Activated CD8-positive, alpha-beta memory T cell treated with anti-CD3 and anti-CD28 coated beads, Interleukin-2, amount 10 ng/mL, durations not matched to agents 7 days and 5 days (primary cell): Measurements from ENCODE around the gene LINS1. TPM values are rescaled to one million over a fixed set of nuclear protein-coding genes. Genes with fewer than 3 reads are reported as not detected.

Source experiments
- ATAC-seq: fragments of 150-1000 bp; cut with Tn5 transposase; one replicate; pipeline ENCODE4 v1.10.0; 2021; ENCODE audit warnings: moderate library complexity
- CTCF ChIA-PET: fragments of 350-600 bp; sonication (Branson Sonifier 250); formaldehyde crosslinking; loops from one replicate; lab custom pipeline; 2021; ENCODE audit warnings: antibody characterized with exemption; lab: Charles Lee
- DNase-seq: peaks from one replicate; pipeline ENCODE4 v3.0.0-alpha.2; 2020
- H3K27ac Mint-ChIP-seq: one replicate; pipeline ENCODE4 v1.8.0; 2021; ENCODE audit warnings: mild to moderate bottlenecking, mixed read lengths
- H3K27me3 Mint-ChIP-seq: one replicate; pipeline ENCODE4 v1.8.0; 2021; ENCODE audit warnings: mixed read lengths
- H3K36me3 Mint-ChIP-seq: one replicate; pipeline ENCODE4 v1.8.0; 2021; ENCODE audit warnings: mild to moderate bottlenecking, mixed read lengths
- H3K4me1 Mint-ChIP-seq: one replicate; pipeline ENCODE4 v1.8.0; 2021; ENCODE audit warnings: mixed read lengths
- H3K4me3 Mint-ChIP-seq: one replicate; pipeline ENCODE4 v1.8.0; 2021; ENCODE audit warnings: mild to moderate bottlenecking, moderate library complexity, mixed read lengths
- H3K9me3 Mint-ChIP-seq: one replicate; pipeline ENCODE4 v1.8.0; 2022; ENCODE audit warnings: low read depth, mixed read lengths
- total RNA-seq, 2 experiments: library from RNA; stranded (reverse); gene quantifications; one replicate each; pipeline ENCODE4 v1.2.3, GENCODE V29; 2021

Gene LINS1
- total RNA-seq, 2 experiments from 2014 or later, result 30.1 to 30.8 TPM

- Mint-ChIP-seq H3K9me3 (no peaks in the 10 kb centered on the region), H3K36me3 (peaks cover 1% of the 10 kb centered on the region), H3K27ac (no peak overlapping the region), H3K4me1 (no peaks in the 10 kb centered on the region), H3K4me3 (no peak overlapping the region), H3K27me3 (no peaks in the 10 kb centered on the region)
- CTCF ChIA-PET, result no interaction called here
- DNase-seq (no peak), ATAC-seq (no peak)
Observed at GRCh38 chr15:100536733-100537132, 65.3 kb downstream of the LINS1 start.

DNA sequence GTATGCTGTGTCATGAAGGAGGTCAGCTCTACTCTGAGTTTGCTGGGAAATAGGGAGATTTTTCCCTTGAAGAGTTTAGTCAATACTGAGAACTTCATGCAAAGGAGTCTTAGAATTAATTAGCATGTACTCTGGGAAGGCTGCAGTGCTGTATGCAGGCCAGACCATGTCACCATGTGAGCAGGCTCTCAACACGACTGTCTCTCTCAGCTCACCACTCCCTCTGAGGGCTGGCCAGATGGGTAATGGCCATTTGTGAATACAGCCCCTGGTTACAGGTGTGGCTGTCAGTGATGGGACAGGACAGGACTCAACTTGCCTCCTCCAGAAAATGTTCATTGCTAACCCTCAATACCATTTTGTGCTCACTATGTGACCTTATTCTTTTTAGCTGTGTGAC, 68.1 kb downstream of the LINS1 start:
- no peaks in the 10 kb centered on the region for H3K4me1 Mint-ChIP-seq
- ATAC-seq (no peak), DNase-seq (no peak)
- no peak overlapping the region for H3K27ac Mint-ChIP-seq
- H3K9me3 Mint-ChIP-seq, result no peaks in the 10 kb centered on the region
- peaks cover 1% of the 10 kb centered on the region for H3K36me3 Mint-ChIP-seq
- H3K4me3 Mint-ChIP-seq, result no peak overlapping the region
- H3K27me3 Mint-ChIP-seq, result no peaks in the 10 kb centered on the region
- CTCF ChIA-PET, result no interaction called here

- Mint-ChIP-seq H3K9me3 (no peaks in the 10 kb centered on the region), H3K4me1 (no peaks in the 10 kb centered on the region), H3K27me3 (no peaks in the 10 kb centered on the region), H3K4me3 (no peak overlapping the region), H3K27ac (no peak overlapping the region), H3K36me3 (no peaks in the 10 kb centered on the region)
- ATAC-seq, result no peak
- CTCF ChIA-PET, result interaction anchor here (1.3 kb wide), 1 partner anchor 182 kb away, joined by 4 read pairs; no protein-coding TSS in a partner anchor
- DNase-seq, result no peak
Observed at GRCh38 chr15:100531823-100532327, 70.1 kb downstream of the LINS1 start.

GRCh38 chr15:100531204-100531603, 70.8 kb downstream of the LINS1 start:
- Mint-ChIP-seq H3K4me1 (no peaks in the 10 kb centered on the region), H3K36me3 (no peaks in the 10 kb centered on the region), H3K9me3 (no peaks in the 10 kb centered on the region), H3K27me3 (no peaks in the 10 kb centered on the region), H3K27ac (no peak overlapping the region), H3K4me3 (no peak overlapping the region)
- ATAC-seq (no peak), DNase-seq (no peak)
- CTCF ChIA-PET, result no interaction called here

DNA sequence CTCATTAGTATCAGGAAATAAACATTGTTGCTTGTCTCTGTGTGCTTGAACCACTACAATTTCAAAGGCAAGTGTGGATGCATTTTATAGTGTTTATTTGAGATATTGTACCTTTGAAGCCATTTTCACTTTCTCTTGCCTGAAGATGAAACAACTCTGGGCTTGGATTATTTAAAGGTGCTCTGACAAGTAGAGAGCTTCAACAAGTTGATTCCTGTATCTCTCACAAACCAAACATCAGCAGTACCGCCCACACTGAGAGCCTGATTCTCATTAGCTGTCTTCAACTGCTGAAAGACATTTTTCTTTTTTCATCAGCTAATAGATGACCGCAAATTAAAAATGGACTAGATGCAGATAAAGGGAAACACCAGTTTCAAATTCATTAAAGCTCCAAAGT, 72.4 kb downstream of the LINS1 start:
- no peaks in the 10 kb centered on the region for H3K4me1 Mint-ChIP-seq

GRCh38 chr15:100528833-100529428, 73.1 kb downstream of the LINS1 start, which contains the start of gene CERS3:
Gene CERS3 (minus strand): TSS chr15:100528950. CDS start chr15:100501849, 27,101 bp downstream.
- Mint-ChIP-seq H3K27ac (no peak within 1 kb of the TSS), H3K4me1 (no peaks in the 10 kb centered on the region), H3K9me3 (no peaks in the 10 kb centered on the region), H3K27me3 (no peaks in the 10 kb centered on the region), H3K4me3 (no peak within 1 kb of the TSS), H3K36me3 (no peaks in the 10 kb centered on the region)
- no peak for ATAC-seq
- CTCF ChIA-PET, result interaction anchor here (1.4 kb wide), 1 partner anchor 44 kb away, joined by 3 read pairs; no protein-coding TSS in a partner anchor
- no peak for DNase-seq

More for the DNA sequence above, 72.4 kb downstream of the LINS1 start:
- no peaks in the 10 kb centered on the region for H3K36me3 Mint-ChIP-seq
- DNase-seq (no peak), ATAC-seq (no peak)
- no peaks in the 10 kb centered on the region for H3K9me3 Mint-ChIP-seq
- CTCF ChIA-PET, result interaction anchor here (1.4 kb wide), 1 partner anchor 43 kb away, joined by 3 read pairs; no protein-coding TSS in a partner anchor
- no peak overlapping the region for H3K4me3 Mint-ChIP-seq
- no peak overlapping the region for H3K27ac Mint-ChIP-seq
- H3K27me3 Mint-ChIP-seq, result no peaks in the 10 kb centered on the region

GRCh38 chr15:100526027-100526481, 75.9 kb downstream of the LINS1 start:
- ATAC-seq, result no peak
- no peak overlapping the region for H3K4me3 Mint-ChIP-seq
- no peak for DNase-seq
- no peak overlapping the region for H3K27ac Mint-ChIP-seq
- no peaks in the 10 kb centered on the region for H3K36me3 Mint-ChIP-seq
- H3K27me3 Mint-ChIP-seq, result no peaks in the 10 kb centered on the region
- CTCF ChIA-PET, result no interaction called here
- H3K4me1 Mint-ChIP-seq, result peaks cover 2% of the 10 kb centered on the region
- peaks cover 3% of the 10 kb centered on the region for H3K9me3 Mint-ChIP-seq

DNA sequence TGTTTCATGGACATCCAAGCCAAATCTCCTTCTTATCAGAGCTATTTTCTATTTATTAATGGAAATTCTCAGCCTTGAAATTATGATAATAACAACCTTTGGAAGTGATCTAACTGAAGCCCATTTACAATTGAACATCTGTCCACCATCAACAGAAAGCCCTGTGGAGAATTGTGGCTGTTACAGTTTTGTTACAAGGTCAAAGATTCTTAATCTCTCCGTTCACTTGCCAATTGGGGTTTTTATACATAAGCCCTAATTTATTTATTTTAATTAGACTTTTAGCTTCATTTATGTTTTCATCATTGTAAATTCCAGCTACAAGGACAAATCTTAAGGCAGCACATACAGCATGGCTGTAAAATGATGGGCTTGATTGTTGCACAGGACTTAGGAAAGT, 76.5 kb downstream of the LINS1 start:
- ATAC-seq (no peak), DNase-seq (no peak)
- Mint-ChIP-seq H3K4me3 (no peak overlapping the region), H3K4me1 (peaks cover 8% of the 10 kb centered on the region), H3K27ac (no peak overlapping the region), H3K9me3 (peaks cover 3% of the 10 kb centered on the region), H3K27me3 (no peaks in the 10 kb centered on the region), H3K36me3 (no peaks in the 10 kb centered on the region)
- CTCF ChIA-PET, result no interaction called here

GRCh38 chr15:100524326-100524725, 77.7 kb downstream of the LINS1 start:
- ATAC-seq (no peak), DNase-seq (no peak)
- no peaks in the 10 kb centered on the region for H3K27me3 Mint-ChIP-seq
- H3K4me3 Mint-ChIP-seq, result no peak overlapping the region
- peaks cover 3% of the 10 kb centered on the region for H3K9me3 Mint-ChIP-seq
- no peak overlapping the region for H3K27ac Mint-ChIP-seq
- H3K4me1 Mint-ChIP-seq, result peaks cover 14% of the 10 kb centered on the region
- H3K36me3 Mint-ChIP-seq, result no peaks in the 10 kb centered on the region
- CTCF ChIA-PET, result no interaction called here

GRCh38 chr15:100521907-100522306, 80.1 kb downstream of the LINS1 start:
- ATAC-seq (no peak), DNase-seq (no peak)
- Mint-ChIP-seq H3K27me3 (no peaks in the 10 kb centered on the region), H3K36me3 (no peaks in the 10 kb centered on the region), H3K4me3 (no peak overlapping the region), H3K9me3 (peaks cover 3% of the 10 kb centered on the region), H3K27ac (no peak overlapping the region), H3K4me1 (peaks cover 14% of the 10 kb centered on the region)
- CTCF ChIA-PET, result no interaction called here

DNA sequence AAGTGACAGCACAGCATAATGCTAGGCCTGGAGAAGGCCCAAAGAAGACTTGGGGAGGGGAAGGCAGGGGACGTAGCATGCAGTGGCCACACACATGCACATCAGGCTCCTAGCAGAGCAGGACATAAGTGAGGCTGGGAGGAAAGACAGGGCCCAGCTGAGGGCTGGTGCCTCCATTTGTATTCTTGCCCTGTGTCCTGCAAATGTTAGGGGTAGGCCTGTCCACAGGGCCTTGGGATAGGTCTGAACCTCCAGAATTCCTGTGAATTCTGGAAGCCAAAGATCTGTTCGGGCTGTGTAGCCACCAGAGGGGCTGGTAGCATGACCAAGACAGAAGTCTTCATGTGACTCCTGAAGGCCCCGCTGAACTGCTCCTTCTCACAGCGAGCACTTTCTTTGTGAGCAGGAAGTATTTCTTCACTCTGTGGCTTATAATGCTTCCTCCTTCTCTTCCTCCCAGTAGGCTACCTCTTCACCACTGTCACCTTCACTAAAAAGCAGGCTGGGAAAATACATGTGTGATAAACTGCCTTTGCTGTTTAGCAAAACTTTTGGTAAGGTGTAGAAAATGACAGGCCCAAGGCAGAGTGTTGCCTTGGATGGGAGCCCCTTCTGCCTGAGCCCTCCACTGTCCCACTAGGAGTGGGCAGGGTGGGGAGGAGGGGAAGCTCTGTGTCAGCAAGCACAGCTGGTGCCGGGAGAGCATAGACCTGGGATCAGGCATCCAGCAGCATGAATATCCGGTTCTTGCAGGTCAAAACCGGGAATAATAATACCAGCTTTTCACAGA, 81.7 kb downstream of the LINS1 start:
- Mint-ChIP-seq H3K9me3 (peaks cover 3% of the 10 kb centered on the region), H3K36me3 (no peaks in the 10 kb centered on the region), H3K4me3 (no peak overlapping the region), H3K4me1 (peaks cover 14% of the 10 kb centered on the region), H3K27me3 (no peaks in the 10 kb centered on the region), H3K27ac (no peak overlapping the region)
- CTCF ChIA-PET, result interaction anchor here (1.1 kb wide), 1 partner anchor 182 kb away, joined by 3 read pairs; no protein-coding TSS in a partner anchor
- DNase-seq (no peak), ATAC-seq (peak; percentile 55)

DNA sequence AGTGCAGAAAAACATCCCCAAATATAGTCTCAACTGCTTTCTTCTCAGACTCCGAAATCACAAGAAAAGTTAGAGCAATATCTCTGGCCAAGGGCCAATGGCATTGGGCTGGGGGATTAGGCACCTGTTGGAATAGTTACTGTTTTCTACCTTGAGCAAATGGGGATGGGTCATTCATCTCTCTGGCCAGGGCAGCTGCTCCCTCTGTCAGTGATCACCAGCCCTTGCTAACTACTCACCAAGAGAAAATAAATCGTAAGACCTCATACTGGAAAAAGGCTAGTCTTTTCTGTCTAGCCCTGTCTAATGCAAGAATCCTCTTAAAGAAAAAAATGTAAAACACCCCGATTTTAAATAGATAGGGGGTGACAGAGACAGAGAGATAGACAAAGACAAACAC, 84.1 kb downstream of the LINS1 start:
- Mint-ChIP-seq H3K9me3 (no peaks in the 10 kb centered on the region), H3K36me3 (no peaks in the 10 kb centered on the region), H3K27me3 (no peaks in the 10 kb centered on the region), H3K4me1 (peaks cover 14% of the 10 kb centered on the region), H3K27ac (no peak overlapping the region), H3K4me3 (no peak overlapping the region)
- DNase-seq (no peak), ATAC-seq (no peak)
- CTCF ChIA-PET, result no interaction called here
